Lower leg skin (tissue), 3 donors: ENCODE measurements around the gene VEGFB.

Experiments used
- POLR2A ChIP-seq, 2 donors: fragments of 450-650 bp; IDR thresholded peaks; one replicate each; pipeline ENCODE4 v1.6.1; 2016 to 2017; ENCODE audit warnings: antibody characterized with exemption in 2 of 2, mild to moderate bottlenecking in 1 of 2, moderate library complexity in 1 of 2
- TF ChIP-seq, protein P1 (sequence below), 3 donors: fragments of 450-650 bp; IDR thresholded peaks; one replicate each; pipeline ENCODE4 v1.5.1; 2016; ENCODE audit warnings: antibody characterized with exemption in 3 of 3, mild to moderate bottlenecking in 3 of 3, moderate library complexity in 2 of 3

DNA sequence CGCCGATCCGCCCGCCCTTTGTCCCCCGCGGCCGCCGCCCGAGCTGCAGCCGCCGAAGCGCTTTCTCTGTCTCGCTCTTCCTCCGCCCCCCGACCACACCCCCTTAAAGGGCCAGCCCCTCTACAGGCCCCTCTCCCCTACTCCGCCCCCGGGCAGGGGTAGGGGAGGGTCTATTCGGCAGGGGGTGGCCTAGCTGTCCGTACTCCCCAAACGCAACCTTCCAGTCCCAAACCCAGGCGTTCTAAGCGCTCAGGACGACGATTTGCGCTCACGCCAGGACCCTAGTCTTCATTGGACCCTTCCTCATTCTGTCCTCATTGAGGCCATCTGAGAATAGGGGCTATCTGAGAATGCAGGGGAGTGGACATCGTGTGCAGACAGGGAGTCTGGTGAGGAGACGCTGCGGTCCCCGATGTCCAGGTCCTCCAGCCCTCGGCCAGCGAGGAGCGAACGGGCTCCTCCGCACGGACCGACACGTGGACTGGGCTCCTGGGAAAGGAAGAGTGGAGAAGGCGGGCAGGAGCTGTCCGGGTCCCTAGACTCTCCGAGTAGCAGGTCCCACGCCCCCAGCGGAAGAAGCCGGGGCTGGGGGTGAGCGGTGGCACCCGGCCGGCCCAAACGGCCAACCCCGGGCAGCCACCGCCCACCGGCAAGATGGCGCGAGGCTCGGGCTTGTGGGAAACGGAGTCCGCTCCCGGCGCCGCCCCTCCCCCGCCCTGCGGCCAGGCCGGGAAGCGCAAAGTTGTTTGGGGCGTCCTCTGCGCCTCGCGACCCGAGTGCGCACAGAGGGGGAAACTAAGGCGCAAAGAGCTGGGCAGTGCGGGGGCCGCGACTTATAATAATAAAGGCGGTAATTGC lies 12.7 kb downstream of the VEGFB start, which contains the start of gene PPP1R14B:
- TF ChIP-seq, protein P1, sequence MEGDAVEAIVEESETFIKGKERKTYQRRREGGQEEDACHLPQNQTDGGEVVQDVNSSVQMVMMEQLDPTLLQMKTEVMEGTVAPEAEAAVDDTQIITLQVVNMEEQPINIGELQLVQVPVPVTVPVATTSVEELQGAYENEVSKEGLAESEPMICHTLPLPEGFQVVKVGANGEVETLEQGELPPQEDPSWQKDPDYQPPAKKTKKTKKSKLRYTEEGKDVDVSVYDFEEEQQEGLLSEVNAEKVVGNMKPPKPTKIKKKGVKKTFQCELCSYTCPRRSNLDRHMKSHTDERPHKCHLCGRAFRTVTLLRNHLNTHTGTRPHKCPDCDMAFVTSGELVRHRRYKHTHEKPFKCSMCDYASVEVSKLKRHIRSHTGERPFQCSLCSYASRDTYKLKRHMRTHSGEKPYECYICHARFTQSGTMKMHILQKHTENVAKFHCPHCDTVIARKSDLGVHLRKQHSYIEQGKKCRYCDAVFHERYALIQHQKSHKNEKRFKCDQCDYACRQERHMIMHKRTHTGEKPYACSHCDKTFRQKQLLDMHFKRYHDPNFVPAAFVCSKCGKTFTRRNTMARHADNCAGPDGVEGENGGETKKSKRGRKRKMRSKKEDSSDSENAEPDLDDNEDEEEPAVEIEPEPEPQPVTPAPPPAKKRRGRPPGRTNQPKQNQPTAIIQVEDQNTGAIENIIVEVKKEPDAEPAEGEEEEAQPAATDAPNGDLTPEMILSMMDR (IDR thresholded peaks at IDR 0.05), result no peak
- TF ChIP-seq POLR2A (IDR thresholded peaks at IDR 0.05), result no peak
